ENCODE data around the gene RASA2. TPM values are rescaled to one million over a fixed set of nuclear protein-coding genes. Genes with fewer than 3 reads are reported as not detected.
"Not testable (repeated sequence)": the region's sequence is repeated elsewhere in the genome, so short reads cannot be mapped to it uniquely, and the experiment has no call there.

The RASA2 gene
- total and polyA plus RNA-seq, 2 of the 4 experiments (the other 2 are of a cell fraction): 6.1 to 14.0 TPM

- H3K9me1 ChIP-seq (ENCODE audit: insufficient read depth, low read length); H3K23ac ChIP-seq (ENCODE audit: low read depth, low read length); POLR2A ChIA-PET (ENCODE audit: unreplicated experiment); H3K9ac ChIP-seq (ENCODE audit: low read depth, low read length); H3K56ac ChIP-seq (ENCODE audit: extremely low read depth, insufficient read depth, low read length); H4K91ac ChIP-seq (ENCODE audit: insufficient read depth, low read depth, low read length); in situ Hi-C loops (cut with MboI; ENCODE audit: low sequenced_read_pairs); H3K27me3 ChIP-seq (ENCODE audit: control insufficient read depth, insufficient read depth, low read length); H4K8ac ChIP-seq (ENCODE audit: low read depth in 2 of 2, low read length in 2 of 2); H2BK20ac ChIP-seq (ENCODE audit: low read depth, low read length); H3K4ac ChIP-seq (ENCODE audit: low read depth, low read length); H2BK5ac ChIP-seq (ENCODE audit: low read depth, low read length, poor library complexity, severe bottlenecking); H3K4me3 ChIP-seq (ENCODE audit: insufficient read depth, low read depth, low read length); H4K20me1 ChIP-seq (ENCODE audit: insufficient read depth, low read length); CTCF ChIA-PET; H3K27ac ChIP-seq (ENCODE audit: insufficient read depth, low read length); H2AK5ac ChIP-seq (ENCODE audit: low read depth, low read length); H3K4me1 ChIP-seq (ENCODE audit: control insufficient read depth, insufficient read depth, low read length); dilution Hi-C loops (cut with HindIII; ENCODE audit: low sequenced_read_pairs, unreplicated experiment); ATAC-seq (ENCODE audit: low read depth); H2BK120ac ChIP-seq (ENCODE audit: low read depth, low read length); H3K9me3 ChIP-seq (ENCODE audit: control insufficient read depth, insufficient read depth, low read length); H3K4me2 ChIP-seq (ENCODE audit: low read depth, low read length); DNase-seq; H4K5ac ChIP-seq (ENCODE audit: low read depth, low read length); H2BK15ac ChIP-seq (ENCODE audit: low read depth, low read length); intact Hi-C loops (cut with micrococcal nuclease); H3K14ac ChIP-seq (replicated peaks; ENCODE audit: low read depth, low read length); H3K18ac ChIP-seq (ENCODE audit: low read depth, low read length); H3K36me3 ChIP-seq (ENCODE audit: control insufficient read depth, insufficient read depth, low read length); H2AK9ac ChIP-seq (replicated peaks; ENCODE audit: low read depth, low read length, poor library complexity); H2AFZ ChIP-seq (replicated peaks; ENCODE audit: low read length, poor library complexity); BruUV-seq (replicated peaks); H3K79me1 ChIP-seq (ENCODE audit: low read depth in 1 of 2, low read length in 2 of 2): not testable (repeated sequence)
- WGBS, 2 experiments (ENCODE audit: extremely low coverage in 2 of 2, insufficient read length in 1 of 2): no CpG with 5 or more reads among the region's 7 CpGs
Measured at GRCh38 chr3:141628868-141629441, 142.1 kb downstream of the RASA2 start.
